GM12872 (cell line): ENCODE results near the gene AQP12A.
A peak's percentile ranks its signal among the peaks of the same experiment; 100 is the strongest.
"Not testable (repeated sequence)": the region's sequence is repeated elsewhere in the genome, so short reads cannot be mapped to it uniquely, and the experiment has no call there.

ENCODE experiments used
- CTCF ChIP-seq: IDR thresholded peaks from 3 replicates; pipeline ENCODE4 v1.5.1; 2011; ENCODE audit warnings: low read depth, mild to moderate bottlenecking, low read length, moderate library complexity; ENCODE audit not compliant: insufficient read depth

AQP12A gene

GRCh38 chr2:240663546-240664190 lies 28.0 kb upstream of the AQP12A start:
- 0 out of 3 replicates have a peak, but pooled peaks have one; percentile 13 for TF ChIP-seq CTCF

GRCh38 chr2:240664622-240665021 lies 27.0 kb upstream of the AQP12A start:
- no peak for TF ChIP-seq CTCF

- TF ChIP-seq CTCF, result no peak
Measured at GRCh38 chr2:240670402-240670801, 21.3 kb upstream of the AQP12A start.

GRCh38 chr2:240670950-240671349 lies 20.7 kb upstream of the AQP12A start:
- no peak for TF ChIP-seq CTCF

- TF ChIP-seq CTCF, result no peak
Measured at GRCh38 chr2:240672076-240672700, 19.5 kb upstream of the AQP12A start.

- no peak for TF ChIP-seq CTCF
Measured at GRCh38 chr2:240672701-240673190, 18.9 kb upstream of the AQP12A start.

- not testable (repeated sequence) for TF ChIP-seq CTCF
Measured at GRCh38 chr2:240682431-240683224, 9.0 kb upstream of the AQP12A start, which contains the start of gene AQP12B. AQP12B (minus strand) TSS chr2:240682885; CDS start chr2:240682837, 48 bp downstream.
